HCT116 (cell line): ENCODE measurements around the gene KANK4. TPM values are rescaled to one million over a fixed set of nuclear protein-coding genes. Genes with fewer than 3 reads are reported as not detected.

Experiments used
- ATAC-seq: fragments of 200-7000 bp; cut with Tn5 transposase; 2 replicates; pipeline ENCODE4 v1.9.1; 2020; ENCODE audit warnings: mild to moderate bottlenecking, moderate library complexity
- BruUV-seq: library from RNA; stranded (reverse); fragments of 400-500 nt; replicated peaks from 2 replicates; lab custom pipeline; 2021; lab: Mats Ljungman, UMichigan
- CTCF ChIA-PET: fragments of 300-600 bp; sonication (Branson Sonifier 250); formaldehyde crosslinking; loops from one replicate; lab custom pipeline; 2021; ENCODE audit warnings: antibody characterized with exemption; lab: Charles Lee
- POLR2A ChIA-PET: fragments of 300-600, 350-600 bp; sonication (Branson Sonifier 250); formaldehyde crosslinking; loops from one replicate; lab custom pipeline; 2021; ENCODE audit warnings: antibody characterized with exemption; lab: Charles Lee
- RAD21 ChIA-PET, 2 experiments: fragments of 300-600 bp; sonication (Branson Sonifier 250); formaldehyde crosslinking; loops; one replicate each; lab custom pipeline; 2023; ENCODE audit warnings: low total read pairs in 2 of 2; ENCODE audit not compliant: uncharacterized antibody in 2 of 2, unreplicated experiment in 2 of 2, low non-redundant PET in 1 of 2; lab: Charles Lee
- DNase-seq: peaks from one replicate; pipeline ENCODE4 v3.0.0-alpha.2; 2010; ENCODE audit warnings: low read depth, low spot score
- H2AFZ ChIP-seq: fragments of 200-600 bp; shearing (Covaris generic), sonication (generic); 2 replicates; pipeline ENCODE4 v1.6.1; 2017; ENCODE audit warnings: low read depth, mixed run types, mixed read lengths, antibody characterized with exemption, low read length; ENCODE audit not compliant: poor library complexity, severe bottlenecking
- H3K27ac ChIP-seq: 2 replicates; pipeline ENCODE4 v1.5.1; 2012; ENCODE audit warnings: low read depth, low read length
- H3K27me3 ChIP-seq: fragments of 200-600 bp; sonication (generic); 2 replicates; pipeline ENCODE4 v1.6.1; 2016; ENCODE audit warnings: mixed run types, low read length, mixed read lengths; ENCODE audit not compliant: insufficient read depth
- H3K36me3 ChIP-seq, 2 experiments: fragments of 200-500 bp in 1 of 2; fragments of 200-600 bp in 1 of 2; sonication (Bioruptor generic) in 1 of 2; sonication (generic) in 1 of 2; 2 replicates each; pipeline versions ENCODE4 v1.5.1 to v1.6.1; 2014 to 2016; ENCODE audit warnings: low read length in 2 of 2, inconsistent platforms in 1 of 2, mixed read lengths in 1 of 2, mixed run types in 1 of 2; ENCODE audit not compliant: insufficient read depth in 2 of 2, control insufficient read depth in 1 of 2
- H3K4me1 ChIP-seq, 2 experiments: fragments of 200-600 bp in 1 of 2; sonication (generic) in 1 of 2; 2 replicates each; pipeline versions ENCODE4 v1.5.1 to v1.6.1; 2012 to 2017; ENCODE audit warnings: low read length in 2 of 2, inconsistent platforms in 1 of 2, mild to moderate bottlenecking in 1 of 2, mixed read lengths in 1 of 2, mixed run types in 1 of 2, moderate library complexity in 1 of 2; ENCODE audit not compliant: insufficient read depth in 2 of 2, control insufficient read depth in 1 of 2
- H3K4me2 ChIP-seq: fragments of 200-600 bp; sonication (generic); 2 replicates; pipeline ENCODE4 v1.6.1; 2017; ENCODE audit warnings: mixed run types, low read length, mixed read lengths
- H3K4me3 ChIP-seq, 2 experiments: fragments of 200-600 bp in 1 of 2; sonication (generic) in 1 of 2; replicated peaks in 1 of 2; 2 replicates each; pipeline ENCODE4 v1.5.1; 2011 to 2016; ENCODE audit warnings: low read length in 2 of 2, control low read depth in 1 of 2, low read depth in 1 of 2, mild to moderate bottlenecking in 1 of 2, mixed read lengths in 1 of 2, mixed run types in 1 of 2
- H3K79me2 ChIP-seq: fragments of 200-600 bp; sonication (generic); 2 replicates; pipeline ENCODE4 v1.6.1; 2017; ENCODE audit warnings: mild to moderate bottlenecking, mixed run types, low read length, moderate library complexity, mixed read lengths; ENCODE audit not compliant: insufficient read depth
- H3K9ac ChIP-seq: fragments of 200-600 bp; sonication (generic); 2 replicates; pipeline ENCODE4 v1.6.1; 2016; ENCODE audit warnings: low read length, mixed read lengths
- H3K9me2 ChIP-seq: fragments of 200-600 bp; sonication (generic), shearing (Covaris generic); 2 replicates; pipeline ENCODE4 v1.6.1; 2017; ENCODE audit warnings: mixed run types, mild to moderate bottlenecking, moderate library complexity; ENCODE audit not compliant: insufficient read depth
- H3K9me3 ChIP-seq, 2 experiments: fragments of 200-500 bp in 1 of 2; fragments of 200-600 bp in 1 of 2; sonication (Bioruptor generic) in 1 of 2; sonication (generic) in 1 of 2; 2 replicates each; pipeline ENCODE4 v1.6.1; 2014 to 2017; ENCODE audit warnings: low read length in 2 of 2, mixed read lengths in 2 of 2, inconsistent platforms in 1 of 2, low read depth in 1 of 2, mild to moderate bottlenecking in 1 of 2, mixed run types in 1 of 2, moderate library complexity in 1 of 2; ENCODE audit not compliant: control insufficient read depth in 1 of 2, insufficient read depth in 1 of 2
- H4K20me1 ChIP-seq: fragments of 200-600 bp; sonication (generic), shearing (Covaris generic); 2 replicates; pipeline ENCODE4 v1.6.1; 2017; ENCODE audit warnings: mixed run types, mild to moderate bottlenecking, moderate library complexity; ENCODE audit not compliant: insufficient read depth
- CBX3 ChIP-seq: IDR thresholded peaks from 2 replicates; pipeline ENCODE4 v1.6.1; 2012; ENCODE audit warnings: low read depth
- REST ChIP-seq: IDR thresholded peaks from 2 replicates; pipeline ENCODE4 v1.6.1; 2012; ENCODE audit warnings: low read depth
- SIN3A ChIP-seq: IDR thresholded peaks from 2 replicates; pipeline ENCODE4 v1.6.1; 2012; ENCODE audit warnings: low read depth
- SP1 ChIP-seq: IDR thresholded peaks from 2 replicates; pipeline ENCODE4 v1.6.1; 2012; ENCODE audit warnings: low read depth
- YY1 ChIP-seq: IDR thresholded peaks from 2 replicates; pipeline ENCODE4 v1.6.1; 2011; ENCODE audit warnings: low read length, low read depth, moderate library complexity, mild to moderate bottlenecking; ENCODE audit not compliant: insufficient replicate concordance; ENCODE audit errors: extremely low read depth
- ZNF274 ChIP-seq: fragments of 200-500 bp; sonication (Bioruptor generic); IDR thresholded peaks from 2 replicates; pipeline ENCODE4 v1.6.1; 2014; ENCODE audit warnings: mild to moderate bottlenecking, low read depth, low read length, inconsistent platforms
- intact Hi-C: fragments of 100-400 bp; cut with micrococcal nuclease; formaldehyde crosslinking; loops from 2 replicates; pipeline ENCODE4 v1.10.0; 2022
- total RNA-seq: library from RNA; stranded (reverse); gene quantifications from one replicate; pipeline ENCODE4 v1.2.1, GENCODE V29; 2021; ENCODE audit not compliant: unreplicated experiment
- TF ChIP-seq, protein P1 (sequence below): IDR thresholded peaks from 2 replicates; pipeline ENCODE4 v1.6.1; 2012

Gene KANK4
- total RNA-seq, 1 experiment from 2014 or later = not detected

GRCh38 chr1:62358665-62359373, 39.6 kb upstream of the KANK4 start:
- peaks cover 0 to 6% of the 10 kb centered on the region in 2 experiments; a peak in 1 of 4 replicates for H3K4me1 ChIP-seq
- H3K27me3 ChIP-seq = no peaks in the 10 kb centered on the region
- intact Hi-C loops = no loop called here
- no peaks in the 10 kb centered on the region for H4K20me1 ChIP-seq
- H3K4me2 ChIP-seq = no peak overlapping the region
- H3K27ac ChIP-seq = no peak overlapping the region
- H3K36me3 ChIP-seq = no peaks in the 10 kb centered on the region
- no peak overlapping the region for H3K9ac ChIP-seq
- DNase-seq (no peak), ATAC-seq (no peak)
- H3K4me3 ChIP-seq = no peak overlapping the region
- BruUV-seq = no TSS peak
- POLR2A ChIA-PET = interaction anchor here (0.7 kb wide), 1 partner anchor 718 kb away, joined by 3 read pairs; no protein-coding TSS in a partner anchor
- no peak overlapping the region for H2AFZ ChIP-seq
- no peaks in the 10 kb centered on the region for H3K9me3 ChIP-seq
- RAD21 ChIA-PET = no interaction called here
- no peak for TF ChIP-seq CBX3
- TF ChIP-seq SP1 = no peak
- TF ChIP-seq YY1 = no peak
- TF ChIP-seq ZNF274 = no peak
- no peak for TF ChIP-seq SIN3A
- TF ChIP-seq REST = no peak
- TF ChIP-seq, protein P1, sequence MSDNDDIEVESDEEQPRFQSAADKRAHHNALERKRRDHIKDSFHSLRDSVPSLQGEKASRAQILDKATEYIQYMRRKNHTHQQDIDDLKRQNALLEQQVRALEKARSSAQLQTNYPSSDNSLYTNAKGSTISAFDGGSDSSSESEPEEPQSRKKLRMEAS = no peak
- no peaks in the 10 kb centered on the region for H3K9me2 ChIP-seq
- H3K79me2 ChIP-seq = no peaks in the 10 kb centered on the region
- CTCF ChIA-PET = no interaction called here
